Measurements from ENCODE around the gene AMZ2. TPM values are rescaled to one million over a fixed set of nuclear protein-coding genes. Genes with fewer than 3 reads are reported as not detected.
"Not testable (repeated sequence)": the region's sequence is repeated elsewhere in the genome, so short reads cannot be mapped to it uniquely, and the experiment has no call there.

The AMZ2 gene
- polyA plus RNA-seq, 3 donors, result 74.0 to 80.2 (median 80.0) TPM

DNA sequence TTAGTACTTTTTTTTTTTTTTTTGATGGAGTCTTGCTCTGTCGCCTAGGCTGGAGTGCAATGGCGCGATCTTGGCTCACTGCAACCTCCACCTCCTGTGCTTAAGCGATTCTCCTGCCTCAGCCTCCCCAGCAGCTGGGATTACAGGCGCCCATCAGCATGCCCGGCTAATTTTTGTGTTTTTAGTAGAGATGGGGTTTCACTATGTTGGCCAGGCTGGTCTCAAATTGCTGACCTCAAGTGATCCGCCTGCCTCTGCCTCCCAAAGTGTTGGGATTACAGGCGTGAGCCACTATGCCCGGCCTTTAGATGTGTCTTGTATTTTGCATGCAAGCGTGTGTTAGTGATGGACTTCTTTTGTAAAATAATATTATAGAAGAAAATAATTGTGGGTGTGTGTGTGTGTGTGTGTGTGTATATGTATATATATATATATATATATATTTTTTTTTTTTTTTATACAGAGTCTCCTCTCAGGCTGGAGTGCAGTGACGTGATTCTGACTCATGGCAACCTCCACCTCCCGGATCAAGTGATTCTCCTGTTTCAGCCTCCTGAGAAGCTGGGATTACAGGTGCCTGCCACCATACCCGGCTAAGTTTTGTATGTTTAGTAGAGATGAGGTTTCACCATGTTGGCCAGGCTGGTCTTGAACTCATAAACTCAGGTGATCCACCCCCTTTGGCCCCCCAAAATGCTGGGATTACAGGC lies 38.5 kb upstream of the AMZ2 start:
- DNase-seq, result not testable (repeated sequence)

DNA sequence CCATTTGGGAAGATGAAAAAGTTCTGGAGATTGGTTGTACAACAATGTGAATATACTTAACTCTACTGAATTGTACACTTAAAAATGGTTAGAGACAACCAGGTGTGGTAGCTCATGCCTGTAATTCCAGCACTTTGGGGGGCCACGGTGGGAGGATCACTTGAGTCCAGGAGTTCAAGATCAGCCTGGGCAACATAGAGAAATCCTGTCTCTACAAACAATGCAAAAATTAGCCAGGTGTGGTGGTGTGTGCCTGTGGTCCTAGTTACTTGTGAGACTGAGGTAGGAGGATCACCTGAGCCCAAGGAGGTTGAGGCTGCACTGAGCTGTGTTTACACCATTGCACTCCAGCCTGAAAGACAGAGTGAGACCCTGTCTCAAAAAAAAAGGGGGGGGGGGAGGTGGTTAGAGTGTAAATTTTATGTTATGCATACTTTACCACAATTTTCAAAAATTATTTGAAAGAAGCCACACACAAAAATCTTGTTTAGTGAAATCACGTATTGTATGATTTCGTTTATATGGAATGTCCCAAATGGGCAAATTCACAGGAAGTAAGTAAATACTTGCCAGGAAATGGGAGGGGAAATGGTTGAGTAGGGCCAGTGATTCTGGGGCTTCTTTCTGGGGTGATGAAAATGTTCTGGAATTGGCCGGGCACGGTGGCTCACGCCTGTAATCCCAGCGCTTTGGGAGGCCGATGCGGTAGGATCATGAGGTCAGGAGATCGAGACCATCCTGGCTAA lies 37.1 kb upstream of the AMZ2 start:
- no peak for DNase-seq

DNA sequence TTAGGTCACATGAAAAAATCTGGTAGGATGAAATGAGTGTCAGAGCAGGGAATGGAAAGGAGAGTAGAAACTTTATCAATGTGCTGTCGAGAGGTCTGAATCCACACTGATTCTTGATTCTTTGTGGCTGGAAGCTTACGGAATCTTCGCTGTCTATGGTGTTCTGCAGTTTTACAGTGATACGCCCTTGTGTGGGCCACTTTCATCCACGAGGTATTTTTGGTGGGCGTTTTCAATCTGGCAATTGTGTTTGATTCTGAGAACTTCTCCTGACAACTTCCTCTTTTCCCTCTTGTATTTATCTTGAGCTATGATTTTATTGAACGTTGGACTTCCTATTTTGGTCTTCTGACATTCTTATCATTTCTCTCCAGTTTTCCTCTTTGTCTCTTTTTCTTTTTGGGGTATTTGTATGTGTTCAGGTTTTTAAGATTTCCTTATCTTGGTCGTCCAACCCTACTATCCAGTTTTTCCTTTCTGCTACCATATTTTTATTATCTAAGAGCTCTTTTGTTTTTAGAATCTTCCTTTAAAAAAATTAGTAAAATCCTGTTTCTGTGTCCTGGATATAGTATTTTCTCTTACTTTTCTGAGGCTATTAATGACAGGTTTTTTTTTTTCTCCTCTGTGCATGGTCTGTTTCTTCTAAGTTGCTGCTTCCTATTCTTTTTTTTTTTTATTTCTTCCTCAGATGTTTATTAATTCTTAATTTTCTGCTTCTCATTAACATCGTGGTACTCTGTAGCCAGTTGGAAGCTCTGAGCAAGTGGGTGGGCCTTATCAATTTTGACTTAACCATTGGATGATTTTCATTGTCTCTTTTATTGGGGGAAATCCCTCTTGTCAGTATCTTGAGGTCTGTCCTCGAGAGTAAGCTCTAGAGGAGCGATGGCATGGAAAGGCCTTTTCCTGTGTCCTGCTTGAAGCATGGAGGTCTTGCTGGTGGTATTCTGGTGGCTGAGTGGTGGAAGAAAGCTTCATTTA lies 34.1 kb upstream of the AMZ2 start:
- DNase-seq, result not testable (repeated sequence)

DNA sequence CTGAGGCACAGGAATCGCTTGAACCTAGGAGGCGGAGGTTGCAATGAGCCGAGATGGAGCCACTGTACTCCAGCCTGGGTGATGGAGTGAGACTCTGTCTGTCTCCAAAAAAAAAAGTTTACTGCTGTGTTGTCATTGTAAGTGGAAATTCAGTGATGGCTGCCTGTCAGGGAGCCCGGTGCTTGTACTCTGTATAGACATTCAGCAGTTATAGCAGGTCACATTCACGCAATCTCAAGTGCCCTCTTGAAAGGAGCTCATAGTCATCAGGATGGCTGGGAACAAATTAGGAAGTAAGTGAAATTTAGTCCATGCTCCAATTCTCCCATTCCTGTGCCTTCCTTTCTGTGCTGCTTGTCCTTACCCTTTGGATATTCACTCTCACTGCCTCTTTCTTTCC lies 32.4 kb upstream of the AMZ2 start:
- not testable (repeated sequence) for DNase-seq

DNA sequence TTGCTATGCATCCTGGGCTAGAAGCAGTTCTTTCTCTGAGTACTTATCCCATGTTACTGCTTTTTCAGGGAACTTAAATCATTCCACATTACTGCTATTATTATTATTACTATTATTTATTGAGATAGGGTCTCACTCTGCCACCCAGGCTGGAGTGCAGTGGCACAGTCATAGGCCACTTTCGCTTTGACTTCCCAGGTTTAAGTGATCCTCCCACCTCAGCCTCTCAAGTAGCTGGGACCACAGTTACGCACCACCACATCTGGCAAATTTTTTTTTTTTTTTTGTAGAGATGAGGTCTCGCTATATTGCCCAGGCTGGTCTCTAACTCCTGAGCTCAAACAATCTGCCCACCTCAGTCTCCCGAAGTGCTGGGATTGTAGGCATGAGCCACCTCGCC lies 28.4 kb upstream of the AMZ2 start:
- not testable (repeated sequence) for DNase-seq

DNA sequence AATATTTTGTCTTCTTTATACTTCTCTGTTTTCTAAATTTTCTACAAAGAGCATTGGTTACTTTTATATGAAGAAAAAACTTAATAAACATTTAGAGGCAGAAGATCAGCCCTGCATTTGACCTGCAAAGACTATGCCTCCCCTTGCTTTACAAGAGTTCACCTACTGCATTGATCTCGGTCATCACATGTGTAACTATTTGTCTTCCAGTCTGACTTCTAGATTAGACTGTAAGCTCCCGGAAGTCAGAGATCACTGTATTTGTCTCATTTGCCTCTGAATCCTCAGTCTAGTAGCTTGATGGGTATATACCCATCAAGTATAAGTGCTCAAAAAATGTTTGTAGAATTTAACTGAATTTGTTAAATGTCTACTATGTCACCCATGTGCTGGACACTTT lies 27.7 kb upstream of the AMZ2 start:
- not testable (repeated sequence) for DNase-seq

DNA sequence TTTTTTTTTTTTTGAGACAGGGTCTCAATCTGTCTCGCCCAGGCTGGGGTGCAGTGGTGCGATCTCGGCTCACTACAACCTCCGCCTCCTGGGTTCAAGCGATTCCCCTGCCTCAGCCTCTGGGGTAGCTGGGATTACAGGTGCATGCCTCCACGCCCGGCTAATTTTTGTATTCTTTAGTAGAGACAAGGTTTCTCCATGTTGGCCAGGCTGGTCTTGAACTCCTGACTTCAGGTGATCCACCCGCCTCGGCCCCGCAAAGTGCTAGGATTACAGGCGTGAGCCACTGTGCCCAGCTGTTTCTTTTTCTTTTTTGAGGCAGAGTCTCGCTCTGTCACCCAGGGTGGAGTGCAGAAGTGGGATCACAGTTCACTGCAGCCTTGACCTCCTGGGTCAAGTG lies 27.1 kb upstream of the AMZ2 start:
- not testable (repeated sequence) for DNase-seq

DNA sequence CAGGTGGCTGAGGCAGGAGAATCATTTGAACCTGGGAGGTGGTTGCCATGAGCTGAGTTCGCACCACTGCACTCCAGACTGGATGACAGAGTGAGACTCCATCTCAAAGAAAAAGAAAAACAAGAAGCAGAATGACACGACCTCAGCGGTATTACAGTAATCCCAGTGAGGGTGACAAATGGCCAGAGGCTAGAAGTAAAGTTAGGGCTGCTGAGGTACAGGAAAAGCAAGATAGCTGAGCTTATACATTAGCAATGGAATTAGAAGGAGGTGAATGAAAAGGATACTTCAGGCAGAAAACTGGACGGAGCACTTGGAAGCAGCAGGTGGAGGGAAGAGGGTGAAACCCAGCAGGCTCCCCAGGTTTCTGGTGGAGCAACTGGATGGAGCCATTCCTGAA lies 26.1 kb upstream of the AMZ2 start:
- no peak for DNase-seq

DNA sequence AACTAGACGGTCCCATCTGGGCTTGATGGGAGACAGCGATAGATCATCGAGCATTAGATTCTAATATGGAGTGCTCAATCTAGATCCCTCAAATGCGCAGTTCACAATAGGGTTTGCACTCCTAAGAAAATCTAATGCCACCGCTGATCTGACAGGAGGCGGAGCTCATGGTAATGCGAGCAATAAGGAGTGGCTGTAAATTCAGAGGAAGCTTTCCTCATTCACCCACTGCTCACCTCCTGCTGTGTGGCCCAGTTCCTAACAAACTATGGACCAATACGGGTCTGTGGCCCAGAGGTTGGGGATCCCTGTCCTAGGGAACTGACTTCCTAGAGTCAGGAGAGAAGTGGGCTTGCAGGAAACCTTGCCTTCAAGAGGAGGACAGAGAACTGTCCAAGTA lies 25.2 kb upstream of the AMZ2 start:
- no peak for DNase-seq

DNA sequence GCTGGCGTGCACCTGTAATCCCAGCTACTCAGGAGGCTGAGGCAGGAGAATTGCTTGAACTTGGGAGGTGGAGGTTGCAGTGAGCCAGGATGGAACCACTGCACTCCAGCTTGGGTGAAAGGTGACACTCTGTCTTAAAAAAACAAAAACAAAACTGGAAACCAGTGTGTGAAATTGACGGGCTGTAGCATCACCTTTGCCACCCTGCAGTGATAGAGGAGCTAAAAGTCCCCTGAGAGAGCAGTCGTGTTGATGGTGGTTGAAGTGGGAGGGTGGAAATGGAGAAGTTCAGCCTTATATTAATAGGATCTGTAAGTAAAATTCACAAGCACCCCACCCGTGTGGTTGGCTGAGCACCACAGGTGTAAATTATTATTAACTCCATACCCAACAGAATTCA lies 22.8 kb upstream of the AMZ2 start:
- DNase-seq, result not testable (repeated sequence)

DNA sequence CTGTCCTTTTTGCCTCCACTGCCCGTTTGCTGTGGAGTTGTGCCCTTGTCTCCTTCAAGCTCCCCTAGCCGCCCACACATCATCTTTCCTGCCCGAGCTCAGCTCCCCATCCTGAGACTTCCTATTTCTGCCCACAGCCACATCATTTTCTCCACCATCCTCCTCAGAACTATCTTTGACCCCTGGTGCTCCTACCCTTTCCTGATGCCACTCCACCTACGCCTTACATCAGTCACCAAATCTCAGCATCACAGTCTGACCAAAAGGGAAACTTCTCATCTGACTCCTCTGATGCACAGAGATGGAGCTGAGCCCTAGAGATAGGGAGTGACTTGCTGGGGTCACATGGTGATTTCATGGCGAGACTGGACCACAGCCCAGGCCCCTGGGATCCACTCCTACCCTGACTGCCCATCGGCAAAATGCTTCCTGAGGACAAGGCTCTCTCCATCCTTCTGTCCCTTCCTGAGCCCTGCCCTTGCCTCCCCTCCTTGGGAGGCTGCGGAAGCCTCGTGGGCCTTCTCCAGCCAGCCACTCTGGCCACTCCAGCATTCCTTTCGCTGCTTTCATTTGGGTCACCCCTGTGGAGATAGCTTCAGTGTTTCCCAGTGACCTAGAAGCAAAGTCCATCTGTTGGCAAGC lies 19.7 kb upstream of the AMZ2 start:
- DNase-seq, result not testable (repeated sequence)

DNA sequence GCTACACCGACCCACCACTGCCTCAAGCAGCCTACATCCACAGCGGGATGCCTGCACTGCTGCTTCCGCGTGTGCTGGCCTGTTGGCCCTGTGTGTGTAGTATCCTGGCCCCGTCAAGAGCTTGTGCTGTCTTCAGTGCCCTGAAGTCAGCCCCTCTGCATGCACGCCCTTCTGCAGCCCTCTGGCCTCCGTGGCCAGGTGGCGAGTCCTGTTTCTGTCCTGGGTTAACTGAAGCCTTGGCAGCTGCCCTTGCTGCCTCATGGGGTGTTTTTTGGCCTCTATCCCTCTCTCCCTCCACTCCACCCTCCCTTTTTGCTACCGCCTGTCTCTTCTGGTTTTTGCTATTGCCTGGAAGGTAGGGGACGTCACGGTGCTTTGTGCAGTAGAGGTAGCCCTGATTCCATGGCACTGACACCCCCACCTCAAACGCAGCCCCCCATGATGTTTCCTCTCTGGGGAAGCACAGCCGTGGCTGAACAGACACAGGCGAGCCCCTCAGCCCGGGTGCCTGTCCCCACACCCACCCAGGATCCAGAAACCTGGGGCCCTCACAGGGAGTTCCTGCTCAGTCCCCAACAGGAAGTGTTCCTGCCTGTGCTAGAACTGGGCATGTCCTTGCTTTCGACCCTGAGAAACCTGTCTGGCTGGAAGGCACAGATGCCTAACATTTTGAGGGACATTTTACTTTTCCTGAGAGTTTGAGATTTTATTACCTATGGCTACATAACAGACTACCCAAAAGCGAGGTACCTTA lies 18.8 kb upstream of the AMZ2 start:
- no peak for DNase-seq

DNA sequence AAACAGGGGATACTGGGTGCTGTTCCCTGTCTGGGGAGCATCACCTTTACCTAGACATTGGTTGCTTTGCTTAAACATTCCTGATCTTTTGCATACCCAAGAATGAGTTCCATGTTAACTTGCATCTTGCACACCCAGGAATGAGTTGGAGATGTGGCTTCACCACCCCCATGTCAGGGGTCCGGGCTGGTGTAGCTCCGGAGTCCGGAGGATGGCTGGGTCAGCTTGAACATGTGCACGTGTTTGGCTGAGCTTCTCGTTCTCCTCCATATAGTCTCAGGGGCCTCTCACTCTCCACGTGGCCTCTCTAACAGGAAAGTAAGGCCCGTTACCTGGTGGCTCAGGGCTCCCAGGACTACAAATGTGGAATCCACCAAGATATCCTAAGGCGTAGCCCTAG lies 18.2 kb upstream of the AMZ2 start:
- DNase-seq, result no peak

DNA sequence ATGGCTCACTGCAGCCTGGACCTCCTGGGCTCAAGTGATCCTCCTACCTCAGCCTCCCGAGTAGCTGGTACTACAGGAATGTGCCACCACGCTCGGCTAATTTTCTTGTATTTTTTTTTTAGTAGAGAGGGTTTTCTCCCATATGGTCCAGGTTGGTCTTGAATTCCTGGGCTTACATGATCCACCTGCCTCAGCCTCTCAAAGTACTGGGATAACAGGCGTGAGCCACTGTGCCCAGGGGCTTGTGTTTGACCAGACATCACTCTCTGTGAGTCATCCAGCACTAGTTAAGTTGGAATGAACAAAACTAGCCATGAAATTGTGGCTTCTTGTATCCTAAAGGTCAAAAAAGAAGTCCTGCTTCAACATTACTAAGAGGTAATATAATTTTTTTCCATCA lies 16.7 kb upstream of the AMZ2 start:
- DNase-seq, result not testable (repeated sequence)

DNA sequence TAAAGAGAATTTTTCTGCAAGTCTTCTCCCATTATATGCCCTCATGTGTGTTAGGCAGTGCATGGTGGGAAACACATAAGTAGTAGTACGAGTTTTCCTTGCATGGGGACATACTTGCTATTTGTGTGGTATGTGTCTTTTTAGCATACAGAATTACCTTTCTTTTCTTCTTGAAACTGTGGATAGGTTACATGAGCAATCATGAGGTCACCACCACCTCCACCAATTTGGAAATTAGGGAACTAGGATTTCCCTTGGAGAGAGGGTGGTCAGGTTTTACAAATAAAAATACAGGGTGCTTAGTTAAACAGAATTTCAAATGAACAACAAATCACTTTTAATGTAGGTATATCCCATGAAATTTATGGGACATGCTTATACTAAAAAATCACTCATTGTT lies 16.3 kb upstream of the AMZ2 start:
- no peak for DNase-seq

DNA sequence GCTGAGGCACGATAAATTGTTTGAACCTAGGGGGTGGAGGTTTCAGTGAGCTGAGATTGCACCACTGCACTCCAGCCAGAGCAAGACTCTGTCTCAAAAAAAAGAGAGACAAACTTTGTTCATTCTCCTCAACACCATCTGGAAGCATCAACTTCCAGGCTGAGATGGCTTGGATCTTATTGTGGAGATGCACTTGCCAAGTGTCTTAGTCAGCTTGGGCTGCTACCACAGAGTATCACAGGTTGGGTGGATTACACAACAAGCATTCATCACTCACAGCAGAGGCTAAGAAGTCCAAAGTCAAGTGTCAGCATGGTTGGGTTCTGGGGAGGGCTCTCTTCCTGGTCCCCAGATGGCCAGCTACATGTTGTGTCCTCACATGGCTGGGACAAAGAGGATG lies 15.1 kb upstream of the AMZ2 start:
- not testable (repeated sequence) for DNase-seq

DNA sequence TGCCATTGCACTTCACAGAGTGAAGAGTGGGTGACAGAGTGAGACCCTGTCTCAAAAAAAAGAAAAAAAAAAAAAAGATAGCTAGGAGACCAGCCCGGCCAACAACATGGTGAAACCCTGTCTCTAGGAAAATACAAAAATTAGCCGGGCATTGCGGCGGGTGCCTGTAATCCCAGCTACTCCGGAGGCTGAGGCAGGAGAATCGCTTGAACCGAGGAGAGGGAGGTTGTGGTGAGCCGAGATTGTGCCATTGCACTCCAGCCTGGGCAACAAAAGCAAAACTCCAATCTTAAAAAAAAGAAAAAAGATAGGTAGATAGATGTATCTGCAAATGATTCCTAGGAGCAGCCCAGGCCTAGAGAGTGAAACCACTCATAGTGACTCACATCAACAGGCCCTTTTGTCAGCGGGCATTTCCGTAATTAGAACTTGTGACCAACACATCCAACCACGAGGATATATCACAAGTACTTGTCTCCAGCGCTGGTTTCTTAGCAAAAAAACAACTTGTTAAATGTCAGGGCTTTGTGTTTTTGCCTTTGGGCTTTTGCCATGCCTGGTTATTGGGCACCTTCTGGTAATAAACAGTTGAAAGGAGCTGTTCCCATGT lies 13.0 kb upstream of the AMZ2 start:
- not testable (repeated sequence) for DNase-seq

DNA sequence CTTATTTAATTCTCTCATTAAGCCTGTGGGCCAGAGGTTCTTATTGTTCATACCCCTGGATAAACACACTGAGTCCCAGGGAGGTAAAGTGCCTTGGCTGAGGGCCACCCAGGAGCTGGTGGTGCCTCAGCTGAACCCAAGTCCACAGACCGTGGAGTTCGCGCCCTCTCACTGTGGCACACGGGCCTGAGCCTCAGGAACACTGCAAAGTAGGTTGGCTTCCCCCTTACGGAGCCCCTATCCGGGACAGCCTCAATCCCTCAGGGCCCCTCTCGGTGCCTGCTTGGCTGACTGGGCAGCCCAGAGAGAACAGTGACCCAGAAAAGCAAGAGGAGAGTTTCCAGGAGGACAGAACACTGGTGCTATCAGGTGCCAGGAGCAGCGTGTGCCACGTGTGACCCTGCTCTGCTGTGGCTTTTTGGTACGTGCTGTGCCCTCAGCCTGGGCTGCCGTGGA lies 12.5 kb upstream of the AMZ2 start:
- DNase-seq, result not testable (repeated sequence)

DNA sequence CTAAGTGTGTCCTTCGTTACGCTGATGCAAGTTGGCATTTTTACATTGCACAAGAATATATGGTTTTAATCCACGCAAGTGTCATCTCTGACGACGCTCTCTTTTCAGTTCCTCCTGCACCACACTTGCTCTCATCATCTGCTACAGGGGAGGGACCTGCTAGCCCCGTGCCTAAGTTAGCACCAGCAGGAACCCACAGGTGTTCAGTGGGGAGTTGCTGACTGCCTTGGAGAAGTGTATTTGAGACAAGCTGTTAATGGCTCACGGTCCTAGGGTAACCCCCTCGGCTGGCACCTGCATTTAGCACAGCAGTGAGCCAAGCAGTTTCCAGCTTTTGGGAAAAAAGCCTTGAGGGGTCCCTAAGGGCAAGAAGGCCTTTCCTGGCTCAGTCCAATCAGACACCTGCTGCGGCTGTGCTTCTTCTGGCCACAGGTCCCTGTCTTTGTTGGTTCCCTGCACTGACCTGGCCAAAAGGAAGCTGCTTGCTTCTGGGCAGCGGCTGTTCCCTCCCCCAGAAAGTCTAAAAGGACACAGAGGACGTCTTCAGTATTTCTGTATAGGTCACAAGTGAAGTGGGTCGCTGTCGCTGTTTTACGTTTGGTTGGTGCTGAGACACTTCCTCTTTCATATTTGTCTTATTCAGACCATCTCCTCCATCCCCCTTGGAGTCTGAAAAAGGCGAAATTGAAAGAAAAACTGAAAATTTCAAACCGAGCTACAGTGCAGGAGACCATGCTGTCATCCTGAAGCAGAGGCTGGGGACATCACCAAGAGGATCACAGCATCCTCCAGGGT lies 10.3 kb upstream of the AMZ2 start:
- DNase-seq, result not testable (repeated sequence)

Measured in renal pelvis (tissue), 4 donors.